HEK293T (cell line): ENCODE data around the gene EFCAB11.

ENCODE experiments used
- CTCF ChIA-PET: fragments of 350-600 bp; formaldehyde crosslinking; extraction: SDS; loops from one replicate; lab custom pipeline; 2021; ENCODE audit warnings: antibody characterized with exemption, inconsistent platforms; lab: Yijun Ruan, JAX
- POLR2A ChIA-PET: fragments of 350-600 bp; formaldehyde crosslinking; extraction: SDS; loops from one replicate; lab custom pipeline; 2020; ENCODE audit warnings: antibody characterized with exemption, inconsistent platforms; lab: Yijun Ruan, JAX
- DNase-seq: peaks from one replicate; pipeline ENCODE4 v3.0.0; 2012; ENCODE audit warnings: mixed read lengths; ENCODE audit errors: extremely low spot score
- ARNT ChIP-seq: fragments of 450-650 bp; IDR thresholded peaks from 2 replicates; pipeline ENCODE4 v1.6.1; 2017; ENCODE audit warnings: mild to moderate bottlenecking
- BHLHE40 ChIP-seq: fragments of 450-650 bp; IDR thresholded peaks from 2 replicates; pipeline ENCODE4 v1.6.1; 2016; ENCODE audit warnings: mild to moderate bottlenecking, moderate library complexity, borderline replicate concordance
- CTBP1 ChIP-seq: fragments of 450-650 bp; IDR thresholded peaks from 2 replicates; pipeline ENCODE4 v1.6.1; 2016; ENCODE audit warnings: borderline replicate concordance
- ELF4 ChIP-seq: fragments of 450-650 bp; IDR thresholded peaks from 2 replicates; pipeline ENCODE4 v1.6.1; 2017; ENCODE audit warnings: antibody characterized with exemption
- FOXA1 ChIP-seq: fragments of 450-650 bp; IDR thresholded peaks from 2 replicates; pipeline ENCODE4 v1.6.1; 2016; ENCODE audit warnings: mild to moderate bottlenecking
- FOXK2 ChIP-seq: fragments of 450-650 bp; IDR thresholded peaks from 2 replicates; pipeline ENCODE4 v1.6.1; 2016; ENCODE audit warnings: mild to moderate bottlenecking
- FOXM1 ChIP-seq: fragments of 450-650 bp; IDR thresholded peaks from 2 replicates; pipeline ENCODE4 v1.6.1; 2017; ENCODE audit warnings: mild to moderate bottlenecking, borderline replicate concordance
- HDGF ChIP-seq: fragments of 450-650 bp; IDR thresholded peaks from 2 replicates; pipeline ENCODE4 v1.6.1; 2017; ENCODE audit warnings: antibody characterized with exemption, borderline replicate concordance
- L3MBTL2 ChIP-seq: fragments of 450-650 bp; conservative IDR thresholded peaks from 2 replicates; pipeline ENCODE4 v1.6.1; 2016; ENCODE audit warnings: mild to moderate bottlenecking
- LEF1 ChIP-seq: fragments of 450-650 bp; IDR thresholded peaks from 2 replicates; pipeline ENCODE4 v1.6.1; 2017; ENCODE audit warnings: mild to moderate bottlenecking, borderline replicate concordance
- NFRKB ChIP-seq: fragments of 450-650 bp; IDR thresholded peaks from 2 replicates; pipeline ENCODE4 v1.6.1; 2016; ENCODE audit warnings: mild to moderate bottlenecking, moderate library complexity
- SP1 ChIP-seq: fragments of 450-650 bp; IDR thresholded peaks from 2 replicates; pipeline ENCODE4 v1.6.1; 2017
- SUZ12 ChIP-seq: fragments of 450-650 bp; IDR thresholded peaks from 2 replicates; pipeline ENCODE4 v1.6.1; 2016; ENCODE audit warnings: mild to moderate bottlenecking
- TARDBP ChIP-seq: fragments of 450-650 bp; IDR thresholded peaks from 2 replicates; pipeline ENCODE4 v1.6.1; 2016
- ZNF384 ChIP-seq: fragments of 450-650 bp; IDR thresholded peaks from 2 replicates; pipeline ENCODE4 v1.6.1; 2016
- TF ChIP-seq, protein P1 (sequence below): fragments of 450-650 bp; IDR thresholded peaks from 2 replicates; pipeline ENCODE4 v1.6.1; 2016

Gene EFCAB11

DNA sequence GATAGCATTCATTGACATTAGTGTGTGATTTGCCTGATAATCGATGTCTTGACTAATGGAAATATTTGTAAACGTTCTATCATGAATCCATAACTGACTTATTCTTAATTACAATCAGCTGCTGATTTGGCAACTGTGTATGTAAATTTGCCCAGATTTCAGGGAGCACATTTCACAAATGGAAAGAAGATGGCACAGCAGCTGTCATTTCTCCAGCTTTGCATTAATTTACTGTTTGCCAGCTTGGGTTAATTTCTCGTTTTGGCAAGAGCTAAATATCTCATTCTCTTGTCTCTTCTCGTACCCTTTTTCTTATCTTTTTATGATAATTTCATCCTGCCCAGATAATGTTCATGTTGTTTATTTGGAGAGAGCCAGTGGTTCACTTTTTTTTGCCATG, 24.1 kb upstream of the EFCAB11 start:
- no peak for TF ChIP-seq ELF4
- POLR2A ChIA-PET = no interaction called here
- CTCF ChIA-PET = no interaction called here
- DNase-seq = no peak

DNA sequence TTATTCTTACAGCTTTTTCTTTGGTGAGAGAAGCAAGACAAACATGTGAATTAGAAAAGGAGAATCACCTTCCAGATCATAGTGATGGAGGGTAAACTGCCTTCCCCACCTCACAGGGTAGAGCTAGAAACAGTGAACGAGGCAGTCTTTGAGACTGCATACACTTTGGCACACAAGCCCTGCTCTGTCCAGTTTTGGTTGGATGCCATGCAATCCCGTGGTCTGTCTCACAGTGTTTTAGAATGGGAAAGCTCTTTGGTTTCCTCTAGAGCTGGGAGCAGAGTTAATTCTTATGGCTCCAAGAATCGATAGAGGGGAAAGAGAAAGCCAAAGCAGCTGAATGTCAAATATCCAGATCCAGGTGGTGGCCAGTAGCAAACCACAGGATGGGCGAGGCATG, 23.1 kb upstream of the EFCAB11 start:
- no peak for DNase-seq
- TF ChIP-seq ZNF384 (no peak), L3MBTL2 (no peak), HDGF (no peak), FOXA1 (no peak), TARDBP (no peak), SUZ12 (no peak), ELF4 (no peak), LEF1 (no peak)
- TF ChIP-seq, protein P1, sequence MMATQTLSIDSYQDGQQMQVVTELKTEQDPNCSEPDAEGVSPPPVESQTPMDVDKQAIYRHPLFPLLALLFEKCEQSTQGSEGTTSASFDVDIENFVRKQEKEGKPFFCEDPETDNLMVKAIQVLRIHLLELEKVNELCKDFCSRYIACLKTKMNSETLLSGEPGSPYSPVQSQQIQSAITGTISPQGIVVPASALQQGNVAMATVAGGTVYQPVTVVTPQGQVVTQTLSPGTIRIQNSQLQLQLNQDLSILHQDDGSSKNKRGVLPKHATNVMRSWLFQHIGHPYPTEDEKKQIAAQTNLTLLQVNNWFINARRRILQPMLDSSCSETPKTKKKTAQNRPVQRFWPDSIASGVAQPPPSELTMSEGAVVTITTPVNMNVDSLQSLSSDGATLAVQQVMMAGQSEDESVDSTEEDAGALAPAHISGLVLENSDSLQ = no peak
- CTCF ChIA-PET = no interaction called here
- POLR2A ChIA-PET = interaction anchor here (1.5 kb wide), 1 partner anchor 22 kb away, joined by 3 read pairs; the partner anchor contains the start of gene TDP1

DNA sequence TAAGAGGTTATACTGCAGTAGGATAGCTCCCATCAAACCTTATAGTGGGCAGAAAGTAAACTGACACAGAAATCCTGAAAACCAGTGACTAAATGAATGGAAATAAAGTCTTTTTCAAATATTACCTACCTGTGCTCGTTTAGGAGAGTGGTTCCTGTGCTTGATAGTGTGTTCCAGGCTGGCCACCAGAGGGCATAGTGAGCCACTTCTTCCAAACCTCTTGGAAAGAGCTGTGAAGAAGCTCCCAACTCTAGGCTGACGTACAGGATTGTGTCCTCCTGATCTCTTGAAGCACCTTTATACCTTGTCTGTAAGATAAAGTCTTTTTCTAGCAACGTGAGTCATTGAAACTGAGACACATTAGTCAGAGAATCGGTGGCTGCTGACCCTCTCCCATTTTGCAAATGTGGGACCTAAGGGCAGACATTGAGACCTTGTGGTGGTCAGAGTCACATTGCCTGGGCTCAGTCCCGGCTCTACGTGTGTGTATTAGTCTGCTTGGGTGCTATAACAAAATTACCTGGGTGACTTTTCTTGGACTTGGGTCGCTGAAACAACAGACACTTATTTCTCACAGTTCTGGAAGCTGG, 18.8 kb upstream of the EFCAB11 start:
- peak; percentile 72 for DNase-seq
- TF ChIP-seq SUZ12 = no peak
- TF ChIP-seq NFRKB = no peak
- no peak for TF ChIP-seq SP1
- TF ChIP-seq FOXA1 = no peak
- TF ChIP-seq BHLHE40 = no peak
- no peak for TF ChIP-seq ARNT
- TF ChIP-seq, protein P1 = no peak
- no peak for TF ChIP-seq LEF1
- no peak for TF ChIP-seq CTBP1
- no peak for TF ChIP-seq ELF4
- TF ChIP-seq FOXM1 = no peak
- TF ChIP-seq HDGF = no peak
- no peak for TF ChIP-seq FOXK2
- TF ChIP-seq L3MBTL2 = no peak
- ChIA-PET CTCF (interaction anchor here (0.6 to 3.5 kb wide), 19 partner anchors 9 to 1286 kb away, joined by 3 to 18 read pairs (median 4); partner anchors contain the start of gene KCNK13), POLR2A (no interaction called here)

DNA sequence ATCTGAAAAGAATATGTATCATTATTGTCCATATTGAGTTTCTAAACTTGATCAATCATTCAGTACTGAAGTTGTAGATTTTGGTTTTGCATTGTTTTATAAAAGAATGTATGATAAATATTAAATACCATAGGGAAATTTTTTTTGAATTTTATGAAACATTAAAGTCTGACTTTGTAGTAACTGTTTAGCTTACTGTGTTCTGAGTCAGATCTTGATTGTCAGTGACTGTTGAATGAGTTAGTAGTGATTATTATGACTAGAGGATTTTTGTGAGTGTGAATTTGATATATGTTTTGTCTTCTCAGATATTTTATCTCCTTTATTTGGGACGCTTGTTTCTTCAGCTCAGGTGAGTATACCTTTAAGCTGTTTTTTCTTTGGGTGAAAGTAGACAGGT, 11.3 kb upstream of the EFCAB11 start:
- ChIA-PET POLR2A (no interaction called here), CTCF (no interaction called here)
- TF ChIP-seq LEF1 (no peak), SUZ12 (no peak), FOXA1 (no peak), ARNT (no peak), SP1 (no peak), FOXM1 (no peak), CTBP1 (no peak), BHLHE40 (no peak), ZNF384 (no peak), NFRKB (no peak), TARDBP (no peak), ELF4 (no peak), FOXK2 (no peak), HDGF (no peak), L3MBTL2 (no peak)
- TF ChIP-seq, protein P1 = no peak
- DNase-seq = no peak

DNA sequence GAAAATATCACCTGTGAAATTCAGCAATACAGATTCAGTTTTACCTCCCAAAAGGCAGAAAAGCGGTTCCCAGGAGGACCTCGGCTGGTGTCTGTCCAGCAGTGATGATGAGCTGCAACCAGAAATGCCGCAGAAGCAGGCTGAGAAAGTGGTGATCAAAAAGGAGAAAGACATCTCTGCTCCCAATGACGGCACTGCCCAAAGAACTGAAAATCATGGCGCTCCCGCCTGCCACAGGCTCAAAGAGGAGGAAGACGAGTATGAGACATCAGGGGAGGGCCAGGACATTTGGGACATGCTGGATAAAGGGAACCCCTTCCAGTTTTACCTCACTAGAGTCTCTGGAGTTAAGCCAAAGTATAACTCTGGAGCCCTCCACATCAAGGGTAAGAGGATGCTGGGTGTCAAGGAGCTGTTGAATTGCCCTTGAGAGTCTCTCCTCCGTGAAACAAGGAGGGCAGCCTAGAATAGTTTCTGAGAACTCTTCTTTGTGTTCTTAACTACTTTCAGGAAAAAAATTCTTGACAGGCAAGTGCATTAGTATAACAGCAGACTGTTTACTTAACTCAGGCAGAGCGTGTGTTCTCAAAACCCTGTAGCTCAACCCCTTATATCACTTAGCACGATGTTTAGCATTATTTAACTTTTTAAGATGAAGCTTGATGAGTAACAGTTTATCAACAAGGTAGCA, 8.9 kb upstream of the EFCAB11 start:
- ChIA-PET POLR2A (no interaction called here), CTCF (interaction anchor here (0.6 to 3.1 kb wide), 2 partner anchors 10 to 185 kb away, joined by 11 to 14 read pairs; no protein-coding TSS in a partner anchor)
- TF ChIP-seq SP1 = no peak
- TF ChIP-seq HDGF = no peak
- TF ChIP-seq LEF1 = no peak
- no peak for TF ChIP-seq ELF4
- no peak for TF ChIP-seq FOXA1
- TF ChIP-seq ZNF384 = no peak
- TF ChIP-seq NFRKB = no peak
- no peak for TF ChIP-seq CTBP1
- no peak for DNase-seq

DNA sequence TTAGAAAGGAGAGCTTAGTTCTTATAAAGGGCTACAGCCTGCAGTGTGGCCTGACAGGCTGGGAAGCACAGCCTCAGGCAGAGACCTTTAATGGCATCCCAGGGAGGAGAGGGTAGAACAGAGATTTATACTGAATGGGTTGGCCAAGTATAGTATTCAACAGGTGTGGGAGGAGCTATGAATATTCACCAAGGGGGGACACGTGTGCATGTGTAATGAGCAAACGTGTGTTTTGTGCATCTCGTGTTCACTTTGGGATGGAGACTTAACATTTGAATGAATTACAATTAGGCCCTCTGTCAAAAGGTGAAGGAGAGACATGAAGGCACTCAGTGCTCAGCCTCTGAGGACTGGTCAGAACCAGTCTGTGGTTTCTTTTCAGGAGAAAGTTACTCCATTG, 6.4 kb upstream of the EFCAB11 start:
- no peak for TF ChIP-seq HDGF
- TF ChIP-seq TARDBP = no peak
- no peak for TF ChIP-seq ZNF384
- TF ChIP-seq ELF4 = no peak
- no peak for TF ChIP-seq ARNT
- TF ChIP-seq LEF1 = no peak
- ChIA-PET CTCF (interaction anchor here (3.3 kb wide), 1 partner anchor 12 kb away, joined by 13 read pairs; no protein-coding TSS in a partner anchor), POLR2A (no interaction called here)
- DNase-seq = no peak
